Esophagus squamous epithelium (tissue), 4 donors: ENCODE results near the gene TRERF1.

ENCODE experiments used
- CTCF ChIP-seq, 6 experiments: fragments of 450-650 bp in 4 of 6; fragments of 200-600 bp in 2 of 6; sonication (generic) in 2 of 6; IDR thresholded peaks; one replicate each; pipeline ENCODE4 v1.5.1; 2016 to 2019; ENCODE audit warnings: antibody characterized with exemption in 6 of 6, mild to moderate bottlenecking in 4 of 6, moderate library complexity in 4 of 6
- POLR2A ChIP-seq, 4 donors: fragments of 450-650 bp; IDR thresholded peaks; one replicate each; pipeline ENCODE4 v1.6.1; 2017; ENCODE audit warnings: antibody characterized with exemption in 4 of 4, mild to moderate bottlenecking in 4 of 4, moderate library complexity in 3 of 4

- TF ChIP-seq CTCF (IDR thresholded peaks at IDR 0.05) (no peak), POLR2A (IDR thresholded peaks at IDR 0.05) (no peak)
Observed at GRCh38 chr6:42210551-42210950, 241.2 kb downstream of the TRERF1 start.
